ENCODE measurements around the gene WASHC2A.
"Not testable (repeated sequence)": the region's sequence is repeated elsewhere in the genome, so short reads cannot be mapped to it uniquely, and the experiment has no call there.

The WASHC2A gene, protein sequence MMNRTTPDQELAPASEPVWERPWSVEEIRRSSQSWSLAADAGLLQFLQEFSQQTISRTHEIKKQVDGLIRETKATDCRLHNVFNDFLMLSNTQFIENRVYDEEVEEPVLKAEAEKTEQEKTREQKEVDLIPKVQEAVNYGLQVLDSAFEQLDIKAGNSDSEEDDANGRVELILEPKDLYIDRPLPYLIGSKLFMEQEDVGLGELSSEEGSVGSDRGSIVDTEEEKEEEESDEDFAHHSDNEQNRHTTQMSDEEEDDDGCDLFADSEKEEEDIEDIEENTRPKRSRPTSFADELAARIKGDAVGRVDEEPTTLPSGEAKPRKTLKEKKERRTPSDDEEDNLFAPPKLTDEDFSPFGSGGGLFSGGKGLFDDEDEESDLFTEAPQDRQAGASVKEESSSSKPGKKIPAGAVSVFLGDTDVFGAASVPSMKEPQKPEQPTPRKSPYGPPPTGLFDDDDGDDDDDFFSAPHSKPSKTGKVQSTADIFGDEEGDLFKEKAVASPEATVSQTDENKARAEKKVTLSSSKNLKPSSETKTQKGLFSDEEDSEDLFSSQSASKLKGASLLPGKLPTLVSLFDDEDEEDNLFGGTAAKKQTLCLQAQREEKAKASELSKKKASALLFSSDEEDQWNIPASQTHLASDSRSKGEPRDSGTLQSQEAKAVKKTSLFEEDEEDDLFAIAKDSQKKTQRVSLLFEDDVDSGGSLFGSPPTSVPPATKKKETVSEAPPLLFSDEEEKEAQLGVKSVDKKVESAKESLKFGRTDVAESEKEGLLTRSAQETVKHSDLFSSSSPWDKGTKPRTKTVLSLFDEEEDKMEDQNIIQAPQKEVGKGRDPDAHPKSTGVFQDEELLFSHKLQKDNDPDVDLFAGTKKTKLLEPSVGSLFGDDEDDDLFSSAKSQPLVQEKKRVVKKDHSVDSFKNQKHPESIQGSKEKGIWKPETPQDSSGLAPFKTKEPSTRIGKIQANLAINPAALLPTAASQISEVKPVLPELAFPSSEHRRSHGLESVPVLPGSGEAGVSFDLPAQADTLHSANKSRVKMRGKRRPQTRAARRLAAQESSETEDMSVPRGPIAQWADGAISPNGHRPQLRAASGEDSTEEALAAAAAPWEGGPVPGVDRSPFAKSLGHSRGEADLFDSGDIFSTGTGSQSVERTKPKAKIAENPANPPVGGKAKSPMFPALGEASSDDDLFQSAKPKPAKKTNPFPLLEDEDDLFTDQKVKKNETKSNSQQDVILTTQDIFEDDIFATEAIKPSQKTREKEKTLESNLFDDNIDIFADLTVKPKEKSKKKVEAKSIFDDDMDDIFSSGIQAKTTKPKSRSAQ (N-terminal part only)

DNA sequence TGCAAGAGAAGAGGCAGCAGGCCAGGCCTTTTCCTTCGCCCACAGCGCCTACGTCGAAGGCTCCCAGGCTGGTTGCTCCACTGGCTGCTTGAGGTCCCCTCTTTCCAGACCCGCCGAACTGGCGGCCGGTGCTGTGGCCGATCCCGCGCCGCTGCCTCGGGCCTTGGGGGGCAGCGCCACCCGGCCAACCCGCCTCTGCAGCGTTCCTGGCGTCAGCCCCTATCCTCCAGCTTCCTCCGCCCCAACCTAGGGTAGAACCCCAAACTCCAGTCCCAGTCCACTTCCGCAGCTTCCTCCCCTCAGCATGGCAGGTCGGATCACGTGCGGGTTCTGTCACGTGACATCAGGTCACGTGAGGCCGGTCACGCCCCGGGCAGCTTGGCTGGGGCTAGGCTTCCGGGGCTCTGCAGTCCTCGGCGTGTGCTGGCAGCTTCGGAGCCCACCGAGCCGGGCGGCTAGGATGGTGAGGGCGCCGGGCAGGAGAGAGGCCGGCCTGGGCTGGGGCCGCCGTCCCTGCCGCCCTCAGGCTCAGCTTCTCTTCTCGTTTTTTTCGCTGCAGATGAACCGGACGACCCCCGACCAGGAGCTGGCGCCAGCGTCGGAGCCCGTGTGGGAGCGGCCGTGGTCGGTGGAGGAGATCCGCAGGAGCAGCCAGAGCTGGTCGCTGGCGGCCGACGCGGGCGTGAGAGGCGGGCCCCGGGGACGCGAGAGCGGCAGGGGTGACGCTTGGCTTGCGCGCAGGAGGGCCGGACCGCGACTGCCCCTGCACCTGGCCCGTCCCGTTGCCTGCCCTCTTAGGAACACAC lies at the start of gene WASHC2A:
Gene WASHC2A, plus strand, starts transcription at position 409 of the 806 bp plus-strand sequence. Its CDS starts 52 bp downstream, at position 461.
- DNase-seq: peak; percentile 93

DNA sequence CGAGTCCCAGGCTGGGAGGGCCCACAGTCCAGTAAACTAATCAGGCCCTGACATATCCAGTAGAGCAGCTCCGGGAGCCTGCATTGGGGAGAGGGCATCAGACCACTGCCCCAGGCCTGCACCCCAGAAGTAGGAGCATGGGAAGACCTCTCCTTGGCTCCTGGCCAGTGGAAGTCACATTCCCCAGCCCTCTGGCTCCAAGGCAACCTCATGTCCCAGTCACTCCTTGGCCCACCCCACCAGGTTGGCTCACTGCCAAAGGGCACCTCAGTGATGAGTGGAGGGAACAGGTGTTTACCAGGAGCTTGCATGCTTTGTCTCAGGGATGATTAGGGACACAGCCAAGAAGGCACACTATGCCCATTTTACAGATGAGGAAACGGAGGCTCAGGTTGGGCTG lies 48.5 kb upstream of the WASHC2A start:
- DNase-seq: not testable (repeated sequence)

DNA sequence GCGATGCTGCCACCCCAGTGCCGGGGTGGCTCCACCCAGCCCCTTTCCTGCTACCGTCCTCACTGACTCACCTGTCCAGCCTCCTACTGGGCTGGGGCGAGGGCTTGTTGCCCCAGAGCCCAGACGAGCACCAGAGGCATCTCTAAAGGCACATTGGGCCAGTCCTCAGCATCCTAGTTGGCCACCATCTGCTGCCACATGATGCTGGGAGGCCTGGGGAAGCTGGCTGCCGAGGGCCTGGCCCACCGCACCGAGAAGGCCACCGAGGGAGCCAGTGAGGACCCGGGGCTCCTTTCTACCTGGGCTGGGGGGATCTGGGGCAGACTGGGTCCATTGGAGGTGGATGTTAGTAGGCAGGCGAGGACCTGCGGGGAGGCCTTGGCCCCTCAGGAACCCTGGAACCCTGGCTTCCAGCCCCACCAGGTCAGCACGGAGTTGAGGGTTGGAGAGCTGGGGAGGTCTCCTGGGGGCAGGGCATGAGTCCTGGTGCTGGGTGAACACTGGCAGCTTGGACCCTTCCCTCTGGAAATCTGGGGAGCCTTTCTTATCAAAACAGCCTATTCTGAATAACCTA lies 47.2 kb upstream of the WASHC2A start:
- DNase-seq: not testable (repeated sequence)

DNA sequence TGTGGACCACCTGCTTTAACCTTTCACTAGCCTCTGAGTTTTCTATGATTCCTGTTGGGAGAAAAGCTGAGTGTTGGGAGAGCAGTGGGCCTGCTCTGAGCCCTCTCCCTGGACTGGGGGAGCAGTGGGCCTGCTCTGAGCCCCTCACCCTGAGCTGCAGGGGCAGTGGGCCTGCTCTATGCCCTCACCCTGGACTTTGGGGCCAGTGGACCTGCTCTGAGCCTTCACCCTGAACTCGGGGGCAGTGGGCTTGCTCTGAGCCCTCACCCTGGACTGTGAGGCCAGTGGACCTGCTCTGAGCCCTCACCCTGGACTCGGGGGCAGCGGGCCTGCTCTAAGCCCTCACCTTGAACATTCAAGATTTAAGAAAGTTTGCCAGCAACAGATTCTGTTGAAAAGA lies 46.1 kb upstream of the WASHC2A start:
- no peak for DNase-seq

DNA sequence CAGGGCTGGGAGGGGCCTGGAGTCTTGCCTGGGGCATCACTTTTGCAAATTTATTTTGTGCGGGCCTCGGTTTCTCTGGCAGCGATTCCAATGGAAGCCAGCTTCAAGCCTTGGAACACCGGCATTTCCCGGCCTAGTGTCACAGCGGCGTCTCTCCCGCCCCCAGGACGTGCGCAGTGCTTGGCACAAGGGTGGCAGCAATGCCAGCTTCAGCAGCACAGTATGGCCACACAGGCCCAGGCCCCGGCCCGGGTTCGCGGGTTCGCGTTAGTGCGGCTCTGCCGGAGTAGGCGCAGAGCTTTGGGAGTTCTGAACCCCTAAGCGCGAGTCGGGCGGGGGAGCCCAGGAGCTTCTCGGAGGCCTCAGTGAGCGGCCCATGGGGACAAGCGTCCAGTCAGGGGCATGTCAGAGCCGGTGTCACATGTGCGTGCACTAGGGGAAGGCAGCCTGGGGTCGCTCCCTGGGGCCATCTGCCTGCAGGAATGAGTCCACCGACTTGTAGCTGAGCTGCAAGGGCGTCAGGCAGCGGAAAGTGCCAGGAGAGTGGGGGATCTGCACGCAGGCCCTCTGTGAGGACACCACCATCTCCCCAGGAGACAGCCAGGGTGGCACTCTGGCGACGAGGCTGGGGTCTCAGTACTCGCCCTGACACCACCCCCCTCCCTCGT lies 42.9 kb upstream of the WASHC2A start:
- not testable (repeated sequence) for DNase-seq

DNA sequence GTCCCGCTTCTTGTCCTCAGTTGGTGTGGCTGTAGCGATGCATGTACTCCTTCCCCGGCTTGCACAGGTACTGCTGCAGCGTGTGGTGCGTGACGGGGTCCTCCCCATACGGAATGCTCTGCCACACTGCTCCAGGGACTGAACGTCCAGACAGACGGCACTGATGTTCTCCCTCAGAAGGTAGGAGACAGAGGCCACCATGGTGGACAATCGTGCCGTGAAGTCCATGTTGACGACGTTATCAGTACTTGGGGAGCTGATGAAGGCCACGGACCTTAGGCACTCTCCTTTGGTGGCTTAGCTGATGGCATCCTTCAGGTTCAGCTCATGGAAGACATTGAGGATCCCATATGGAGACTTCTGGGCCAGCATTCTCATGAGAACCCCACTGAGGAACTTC lies 42.1 kb upstream of the WASHC2A start:
- no peak for DNase-seq

DNA sequence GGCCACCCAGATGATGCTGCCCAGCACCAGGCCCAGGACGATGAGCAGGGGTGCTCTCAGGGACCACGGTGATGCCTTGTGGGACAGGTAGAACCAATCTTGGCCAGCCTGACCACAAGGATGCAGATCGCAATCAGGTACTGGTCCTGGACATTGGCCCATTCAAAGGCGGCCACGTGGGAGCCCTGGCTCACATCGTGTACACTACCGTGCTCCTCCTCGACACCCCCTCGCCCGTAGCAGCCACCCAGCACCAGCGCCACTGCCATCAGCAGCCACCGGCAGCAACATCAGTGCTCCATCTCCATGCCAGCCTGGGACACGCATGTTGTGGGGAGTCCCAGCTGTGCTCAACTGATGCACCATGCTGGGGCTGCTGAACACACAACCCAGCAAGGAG lies 40.6 kb upstream of the WASHC2A start:
- DNase-seq: no peak

DNA sequence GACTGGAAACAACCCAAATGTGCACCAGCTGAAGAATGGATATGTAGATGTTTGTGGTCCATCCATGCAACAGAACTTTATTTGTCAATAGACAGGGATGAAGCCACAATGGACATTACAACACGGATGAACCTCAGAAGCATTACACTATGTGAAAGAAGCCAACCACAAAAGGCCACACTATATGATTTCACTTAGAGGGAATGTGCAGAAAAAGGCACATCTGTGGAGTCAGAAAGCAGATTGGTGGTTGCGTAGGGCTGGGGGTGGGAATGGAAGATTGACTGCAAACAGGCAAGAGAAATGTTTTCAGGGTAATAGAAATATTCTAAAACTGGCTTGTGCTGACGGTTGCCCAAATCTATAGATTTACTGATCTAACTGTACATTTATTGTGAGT lies 34.3 kb upstream of the WASHC2A start:
- no peak for DNase-seq

DNA sequence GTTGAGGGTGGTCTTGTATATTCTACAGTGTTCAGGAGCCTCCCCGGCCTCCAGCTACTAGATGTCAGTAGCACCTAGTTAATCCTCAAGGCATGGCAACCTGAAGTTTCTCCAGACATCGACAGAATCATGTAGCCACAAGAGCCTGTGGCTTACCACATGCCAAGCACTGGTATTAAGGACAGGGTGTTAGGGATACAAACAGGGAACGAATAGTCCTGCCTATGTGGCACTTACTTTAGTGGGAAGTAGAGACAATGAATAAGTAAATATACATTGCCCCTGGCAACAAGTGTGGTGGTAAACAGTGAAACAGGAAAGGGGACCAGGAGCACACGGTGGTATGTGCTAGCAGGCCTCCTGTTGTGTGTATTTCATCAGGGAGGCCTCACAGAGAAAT lies 32.4 kb upstream of the WASHC2A start:
- not testable (repeated sequence) for DNase-seq

DNA sequence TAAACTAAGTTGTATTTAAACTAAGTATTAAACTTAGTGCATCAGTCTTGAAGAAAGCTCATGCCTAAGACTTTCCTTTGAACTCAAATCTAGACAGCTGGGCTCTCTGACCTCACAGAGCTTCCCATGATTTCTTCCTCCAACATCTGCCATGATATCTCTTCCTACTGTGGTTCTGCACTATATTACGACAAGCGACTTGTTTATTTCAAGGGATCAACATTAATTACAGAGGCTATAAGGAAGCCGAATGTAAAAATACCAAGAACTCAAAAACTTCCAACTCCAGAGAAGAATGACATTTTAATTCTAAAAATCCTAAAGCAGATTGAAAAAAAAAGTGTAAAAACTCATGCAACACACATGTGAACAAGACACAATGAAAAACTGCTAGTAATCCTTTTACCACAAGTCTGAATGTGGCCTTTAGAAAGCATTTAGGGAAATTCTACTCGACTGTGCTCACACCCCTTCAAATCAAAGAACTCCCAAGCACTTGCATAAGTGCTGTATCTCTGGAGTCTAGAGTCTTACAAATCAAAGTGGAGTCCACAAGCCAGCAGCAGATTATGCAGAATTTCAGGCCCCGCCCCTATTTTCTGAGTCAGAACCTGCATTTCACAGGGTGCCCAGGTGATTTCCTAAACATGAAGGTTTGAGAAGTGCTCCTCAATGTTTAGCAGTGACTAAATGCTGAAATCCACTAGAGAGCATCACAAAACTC lies 22.7 kb upstream of the WASHC2A start:
- peak; percentile 7 for DNase-seq

DNA sequence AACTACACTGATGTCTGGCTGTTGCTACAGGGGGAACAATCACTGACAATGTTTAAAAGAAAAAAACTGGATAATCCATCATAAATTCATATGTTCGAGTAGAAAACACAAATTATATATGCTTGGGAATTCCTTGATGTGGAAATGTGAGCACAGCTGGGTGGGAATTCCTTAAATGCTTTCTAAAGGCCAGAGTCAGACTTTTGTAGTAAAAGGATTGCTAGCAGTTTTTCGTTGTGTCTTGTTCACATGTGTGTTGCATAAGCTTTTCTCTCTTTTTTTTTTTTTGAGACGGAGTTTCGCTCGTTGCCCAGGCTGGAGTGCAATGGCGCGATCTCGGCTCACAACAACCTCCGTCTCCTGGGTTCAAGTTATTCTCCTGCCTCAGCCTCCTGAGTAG lies 21.3 kb upstream of the WASHC2A start:
- DNase-seq: not testable (repeated sequence)

DNA sequence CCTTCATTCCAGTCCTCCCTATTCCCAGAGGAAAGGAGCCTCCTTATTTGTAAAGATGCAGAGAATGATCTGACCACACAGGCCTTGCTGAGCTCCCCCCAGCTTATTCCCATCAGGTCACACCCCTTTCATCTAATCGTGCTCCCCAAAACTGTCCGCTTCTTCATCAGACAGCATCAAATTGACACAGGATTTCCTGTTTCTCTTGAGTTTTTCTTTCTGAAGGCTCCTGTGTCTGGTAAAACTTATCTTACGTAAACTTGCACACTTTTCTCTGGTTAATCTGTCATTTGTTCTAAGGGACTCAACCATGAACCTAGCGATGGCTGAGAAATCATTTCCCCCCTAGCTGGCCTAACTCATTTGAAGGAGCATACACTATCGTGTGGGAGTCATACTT lies 20.2 kb upstream of the WASHC2A start:
- DNase-seq: not testable (repeated sequence)

DNA sequence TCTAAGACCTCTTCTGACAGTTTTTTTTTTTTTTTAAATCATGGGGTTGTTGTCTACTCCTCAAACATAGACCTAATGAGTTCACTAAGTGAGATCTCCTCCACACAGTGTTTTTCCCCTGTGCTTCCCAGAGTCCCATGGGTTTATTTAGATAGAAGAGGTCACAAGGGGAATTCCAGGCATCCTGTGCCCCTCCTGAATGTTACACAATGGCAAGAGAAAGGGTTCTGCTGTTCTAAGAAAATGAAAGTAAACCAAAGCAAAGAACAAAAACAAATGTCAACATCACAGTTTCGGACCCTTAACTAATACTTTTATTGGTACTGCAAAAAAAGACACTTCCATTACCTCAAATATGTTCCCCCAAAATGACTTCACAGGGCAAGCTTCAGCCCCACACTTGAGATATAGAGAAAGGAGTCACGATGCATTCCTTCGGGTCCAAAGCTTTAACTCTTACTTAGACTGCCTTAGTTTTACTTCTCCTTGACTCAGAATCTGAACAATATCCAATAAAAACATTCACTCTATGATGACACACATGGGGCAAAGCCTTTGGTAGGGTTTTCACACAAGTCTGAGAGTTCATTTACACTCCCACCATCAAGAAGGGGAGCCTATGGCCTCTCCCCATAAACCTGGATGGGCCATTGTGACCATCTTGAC lies 15.6 kb upstream of the WASHC2A start:
- not testable (repeated sequence) for DNase-seq

DNA sequence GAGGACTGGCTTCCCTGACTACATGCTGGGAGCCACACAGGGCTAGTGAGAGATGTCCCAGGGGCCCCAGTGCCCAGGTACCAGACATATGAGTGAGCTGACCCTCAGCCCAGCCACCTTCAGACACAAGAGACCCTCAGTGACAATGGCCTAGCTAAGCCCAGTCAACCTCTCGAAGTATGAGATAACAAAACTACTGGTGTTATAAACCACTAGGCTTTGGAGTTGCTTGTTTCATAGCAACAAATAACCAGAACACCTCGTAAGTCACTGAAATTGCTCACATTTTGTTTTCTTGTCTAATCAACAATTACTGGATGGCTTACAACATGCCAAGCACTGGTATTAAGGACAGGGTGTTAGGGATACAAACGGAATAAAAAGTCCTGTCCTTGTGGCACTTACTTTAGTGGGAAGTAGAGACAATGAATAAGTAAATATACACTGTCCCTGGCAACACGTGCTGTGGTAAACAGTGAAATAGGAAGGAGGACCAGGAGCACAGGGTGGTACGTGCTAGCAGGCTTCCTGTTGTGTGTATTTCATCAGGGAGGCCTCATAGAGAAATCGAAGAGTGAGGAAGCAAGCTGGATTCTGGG lies 14.9 kb upstream of the WASHC2A start:
- not testable (repeated sequence) for DNase-seq

DNA sequence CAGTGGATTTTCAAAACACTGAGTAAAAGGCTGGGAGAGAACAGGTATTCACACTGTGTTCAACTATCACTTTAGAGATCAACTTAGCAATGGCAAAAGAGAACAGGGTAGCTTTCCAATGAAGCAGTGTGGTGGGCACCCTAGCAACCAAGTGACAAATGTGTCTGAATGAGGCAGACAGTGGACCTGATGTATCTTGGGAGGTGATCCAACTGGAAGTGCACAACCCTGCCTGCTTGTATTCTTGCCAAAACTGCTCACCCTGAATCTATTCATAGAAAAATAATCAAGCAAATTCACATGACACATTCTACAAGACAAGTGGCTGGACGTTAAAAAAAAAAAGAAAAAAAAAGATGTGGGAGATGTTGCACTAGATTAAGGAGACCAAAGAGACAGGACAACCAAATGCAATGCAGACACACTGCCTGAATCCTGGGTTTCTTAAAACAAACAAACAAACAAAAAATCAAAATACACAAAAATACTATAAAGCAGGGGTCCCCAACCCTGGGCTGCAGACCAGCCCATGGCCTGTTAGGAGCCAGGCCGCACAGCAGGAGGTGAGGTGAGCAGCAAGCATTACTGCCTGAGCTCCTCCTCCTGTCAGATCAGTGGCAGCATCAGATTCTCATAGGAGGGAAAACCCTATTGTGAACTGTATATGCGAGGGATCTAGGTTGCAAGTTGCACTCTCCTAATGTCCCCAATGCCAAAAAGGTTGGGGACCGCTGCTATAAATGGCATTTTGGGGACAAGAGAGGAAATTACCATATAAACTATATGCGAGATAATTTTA lies 12.1 kb upstream of the WASHC2A start:
- DNase-seq: not testable (repeated sequence)

DNA sequence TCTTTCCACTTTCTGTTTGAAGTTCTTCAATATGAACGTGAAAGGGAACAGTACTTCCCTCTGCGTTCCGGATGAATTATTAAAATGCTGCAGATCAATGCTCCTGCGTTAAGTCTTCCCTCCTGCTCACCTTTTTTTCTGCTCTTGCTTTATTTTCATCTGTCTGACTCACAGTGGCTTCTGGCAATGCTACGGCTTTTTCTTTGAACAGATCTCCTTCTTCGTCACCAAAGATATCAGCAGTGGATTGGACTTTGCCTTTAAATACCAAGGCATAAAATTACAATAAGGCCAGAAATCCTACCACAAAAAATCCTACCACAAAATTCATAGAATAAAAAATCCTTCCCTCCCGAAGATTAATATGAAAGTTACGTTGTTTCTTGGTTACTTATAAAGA lies 11.1 kb upstream of the WASHC2A start:
- DNase-seq: not testable (repeated sequence)

DNA sequence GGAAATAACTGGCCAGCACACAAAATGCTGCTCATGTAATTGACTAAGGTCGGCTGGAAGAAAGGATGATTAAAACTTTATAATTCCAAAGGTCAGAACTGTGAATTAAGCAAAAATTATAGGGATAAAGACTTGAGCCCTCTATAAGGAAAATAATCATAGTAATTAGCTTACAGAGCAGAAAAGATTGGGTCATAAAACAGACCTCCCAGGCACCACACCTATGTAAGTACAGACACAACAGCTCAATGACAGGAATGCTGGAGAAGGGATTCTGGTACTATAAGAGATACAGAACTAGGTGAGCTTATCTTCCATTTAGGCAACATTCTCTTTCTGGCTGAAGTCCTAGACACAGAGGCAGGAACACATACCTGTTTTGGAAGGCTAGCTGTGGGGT lies 9.0 kb upstream of the WASHC2A start:
- not testable (repeated sequence) for DNase-seq

DNA sequence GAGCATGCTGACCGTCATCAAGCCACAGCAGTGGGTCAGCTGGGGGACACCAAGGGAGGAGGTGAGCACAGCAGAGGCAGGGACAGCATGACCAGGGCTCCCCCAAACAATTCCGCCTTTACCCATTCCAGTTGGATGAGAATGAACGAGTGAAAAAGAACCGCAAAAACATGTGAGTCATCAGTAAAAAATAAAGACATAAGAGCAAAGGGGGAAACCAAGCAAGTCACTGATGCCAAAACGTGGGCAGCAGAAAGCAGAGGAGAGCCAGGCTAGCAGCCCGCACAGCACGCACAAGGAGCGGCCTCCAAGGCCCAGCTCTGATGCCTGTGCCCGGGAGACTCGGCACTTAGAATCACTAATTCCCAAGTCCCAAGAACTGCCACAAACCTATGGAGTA lies 7.8 kb upstream of the WASHC2A start:
- not testable (repeated sequence) for DNase-seq
